GM19023 (cell line): Measurements from ENCODE around the gene GIGYF2.
"Not testable (repeated sequence)": the region's sequence is repeated elsewhere in the genome, so short reads cannot be mapped to it uniquely, and the experiment has no call there.

Experiments
- ATAC-seq: cut with Tn5 transposase; IDR thresholded peaks from one replicate; pipeline ENCODE4 v1.9.1; 2021; ENCODE audit warnings: mild to moderate bottlenecking, moderate library complexity; ENCODE audit not compliant: unreplicated experiment

GIGYF2 gene

GRCh38 chr2:232687382-232688160 lies 9.6 kb upstream of the GIGYF2 start:
- ATAC-seq, result no peak

GRCh38 chr2:232688201-232688600 lies 8.9 kb upstream of the GIGYF2 start:
- ATAC-seq, result no peak

DNA sequence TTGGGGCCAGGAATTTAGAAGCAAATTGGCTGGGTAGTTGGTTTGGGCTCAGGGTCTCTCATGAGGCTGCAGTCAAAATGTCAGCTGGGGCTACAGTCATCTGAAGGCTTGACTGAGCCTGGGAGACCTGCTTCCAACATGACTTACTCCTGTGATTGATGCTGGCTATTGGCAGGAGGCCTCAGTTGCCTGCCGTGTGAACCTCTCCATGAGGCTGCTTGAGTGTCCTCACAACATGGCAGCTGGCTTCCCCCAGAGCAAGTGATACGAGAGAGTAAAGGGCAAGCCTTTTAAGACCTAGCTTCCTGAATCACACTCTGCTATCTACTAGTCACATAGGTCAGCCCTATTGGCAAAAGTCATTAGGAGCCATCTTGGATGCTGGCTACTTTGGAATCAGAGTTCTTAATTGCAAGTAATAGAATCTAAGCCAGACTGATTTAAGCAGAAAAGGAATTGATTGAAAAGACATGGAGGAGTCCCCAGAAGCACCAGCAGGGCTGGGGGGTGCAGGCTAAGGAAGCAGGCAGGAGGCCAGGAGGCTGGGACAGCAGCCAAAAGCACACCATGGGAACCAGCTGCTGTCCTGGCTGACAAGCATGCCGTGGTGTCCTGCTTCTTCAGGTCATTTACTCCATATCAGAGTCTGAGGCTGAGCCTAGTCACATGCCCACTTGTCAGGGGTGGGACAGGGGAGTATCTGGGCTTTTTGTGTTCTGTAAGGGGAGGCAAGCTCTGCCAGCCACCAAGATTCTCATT lies 7.8 kb upstream of the GIGYF2 start:
- ATAC-seq, result no peak

- not testable (repeated sequence) for ATAC-seq
Observed at GRCh38 chr2:232691117-232691516, 6.0 kb upstream of the GIGYF2 start.

DNA sequence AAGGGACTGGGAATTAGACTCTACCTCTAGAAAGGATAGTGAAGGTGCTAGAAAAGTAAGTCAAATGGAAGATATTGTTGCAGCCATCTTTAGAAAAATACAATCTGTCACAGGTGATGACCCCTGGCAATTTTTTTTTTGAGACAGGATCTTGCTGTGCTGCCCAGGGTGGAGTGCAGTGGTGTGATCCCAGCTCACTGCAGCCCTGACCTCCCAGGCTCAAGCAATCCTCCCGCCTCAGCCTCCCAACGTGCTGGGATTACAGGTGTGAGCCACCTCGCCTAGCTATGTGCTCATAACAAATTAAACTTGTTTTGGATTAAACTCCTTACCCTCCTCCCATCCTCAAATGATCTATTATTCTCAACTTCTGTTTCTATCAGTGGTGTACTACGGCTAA lies 3.8 kb upstream of the GIGYF2 start:
- ATAC-seq, result no peak

- ATAC-seq, result no peak
Observed at GRCh38 chr2:232696609-232697058, 497 bp upstream of the GIGYF2 start.

- no peak for ATAC-seq
Observed at GRCh38 chr2:232697807-232698110, 628 bp downstream of the GIGYF2 start.

- no peak for ATAC-seq
Observed at GRCh38 chr2:232698556-232699091, 1.5 kb downstream of the GIGYF2 start.

- no peak for ATAC-seq
Observed at GRCh38 chr2:232699110-232699509, 2.0 kb downstream of the GIGYF2 start.

DNA sequence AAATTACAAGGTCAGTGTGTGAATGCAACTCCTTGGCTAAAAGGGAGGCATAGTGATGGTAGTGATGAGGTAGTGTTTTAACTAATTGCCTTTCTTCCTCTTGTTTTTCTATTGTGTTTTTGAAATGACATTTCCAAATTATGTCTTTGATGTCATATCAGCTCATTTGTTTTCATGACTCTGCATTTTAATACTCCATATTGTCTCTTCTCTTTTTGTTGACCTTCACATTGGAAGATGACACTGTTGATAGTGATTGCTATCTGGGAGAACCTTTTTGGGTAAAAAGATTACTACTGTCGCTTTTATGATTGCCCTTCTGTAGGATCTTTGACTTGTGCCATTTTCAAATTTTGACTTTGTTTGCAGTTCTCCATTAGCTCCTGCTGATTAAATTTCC lies 3.0 kb downstream of the GIGYF2 start:
- ATAC-seq, result no peak

- no peak for ATAC-seq
Observed at GRCh38 chr2:232707076-232707475, 9.9 kb downstream of the GIGYF2 start.

DNA sequence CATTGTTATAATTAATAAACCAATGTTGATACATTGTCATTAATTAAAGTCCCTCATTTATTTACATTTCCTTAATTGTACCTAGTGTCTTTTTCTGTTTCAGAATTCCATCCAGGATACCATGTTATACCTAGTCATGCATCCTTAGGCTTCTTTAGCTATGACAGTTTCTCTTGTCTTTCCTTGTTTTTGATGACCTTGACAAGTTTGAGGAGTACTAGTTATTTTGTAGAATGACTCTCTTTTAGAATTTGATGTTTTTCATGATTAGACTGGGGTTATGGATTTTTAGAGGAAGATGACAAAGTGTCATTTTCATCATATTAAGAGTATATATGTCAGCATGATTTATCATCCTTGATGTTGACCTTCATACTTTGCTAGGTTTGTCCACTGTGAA lies 16.4 kb downstream of the GIGYF2 start:
- ATAC-seq, result no peak

DNA sequence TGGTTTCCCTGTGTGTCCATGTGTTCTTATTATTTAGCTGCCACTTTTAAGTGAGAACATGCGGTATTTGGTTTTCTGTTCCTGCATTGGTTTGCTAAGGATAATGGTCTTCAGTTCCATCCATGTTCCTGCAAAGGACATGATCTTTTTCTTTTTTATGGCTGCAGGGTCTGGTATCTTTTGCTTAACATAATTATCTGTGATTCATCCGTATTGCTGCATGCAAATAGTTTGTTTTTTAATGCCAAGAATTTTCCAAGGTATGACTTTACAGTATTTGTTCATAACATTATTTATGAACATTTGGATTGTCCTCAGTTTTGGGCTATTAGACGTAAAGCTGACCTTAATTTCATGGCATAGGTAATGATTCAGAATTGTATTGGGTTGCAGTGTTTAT lies 17.8 kb downstream of the GIGYF2 start:
- no peak for ATAC-seq

GRCh38 chr2:232720056-232720455 lies 22.9 kb downstream of the GIGYF2 start:
- ATAC-seq, result not testable (repeated sequence)

DNA sequence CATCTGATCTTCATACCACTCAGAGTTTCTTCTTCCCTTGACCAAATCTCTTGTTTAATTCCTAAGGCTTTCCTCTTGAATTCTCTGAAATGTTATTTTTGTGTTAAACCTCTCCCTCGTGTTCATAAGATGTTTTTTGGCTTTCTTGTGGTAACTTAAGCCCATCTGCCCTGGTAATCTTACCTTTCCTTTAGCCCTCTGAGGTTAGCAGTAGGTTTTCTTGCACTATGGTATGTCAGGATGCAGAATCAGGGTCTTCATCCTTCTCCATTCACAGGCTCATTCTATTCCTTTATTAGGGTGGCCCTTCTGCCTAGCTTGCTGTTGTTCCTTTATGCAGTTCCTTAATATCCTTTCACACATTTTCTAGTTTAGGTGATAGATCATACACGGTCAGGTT lies 24.1 kb downstream of the GIGYF2 start:
- no peak for ATAC-seq

DNA sequence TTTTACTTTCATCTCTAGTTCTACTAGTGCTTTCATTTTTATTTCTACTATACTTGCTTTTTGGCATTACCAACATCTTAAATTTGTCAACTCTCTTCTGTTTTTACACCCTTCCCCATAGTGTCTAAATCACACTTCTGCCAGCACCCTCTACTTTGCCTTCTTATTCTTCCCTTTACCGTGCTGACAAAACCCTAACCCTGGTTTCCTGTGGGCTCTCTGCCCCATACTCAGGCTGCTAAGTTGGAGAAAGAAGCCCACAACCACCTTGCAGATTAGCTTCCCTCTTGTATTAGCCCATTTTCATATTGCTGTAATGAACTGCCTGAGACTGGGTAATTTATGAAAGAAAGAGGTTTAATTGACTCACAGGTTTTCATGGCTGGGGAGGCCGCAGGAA lies 24.8 kb downstream of the GIGYF2 start:
- no peak for ATAC-seq

DNA sequence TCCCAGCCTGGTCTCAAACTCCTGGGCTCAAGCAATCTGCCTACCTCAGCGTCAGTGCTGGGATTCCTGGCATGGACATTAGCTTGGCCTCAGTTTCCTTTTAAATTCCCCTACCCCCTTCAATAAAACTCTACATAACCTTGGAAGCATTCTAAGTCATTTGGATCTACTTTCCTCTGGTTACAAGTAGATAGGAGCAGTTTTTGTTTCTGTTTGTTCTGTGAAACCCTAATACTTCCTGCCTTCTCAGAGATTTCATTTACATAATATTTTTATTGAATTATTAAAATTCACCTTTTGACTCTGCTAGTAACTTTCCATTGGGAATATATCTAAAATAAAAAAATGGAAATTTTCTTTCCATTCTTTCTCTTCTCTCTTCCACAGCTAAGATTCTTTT lies 25.9 kb downstream of the GIGYF2 start:
- no peak for ATAC-seq

- ATAC-seq, result no peak
Observed at GRCh38 chr2:232728785-232729184, 31.7 kb downstream of the GIGYF2 start.

DNA sequence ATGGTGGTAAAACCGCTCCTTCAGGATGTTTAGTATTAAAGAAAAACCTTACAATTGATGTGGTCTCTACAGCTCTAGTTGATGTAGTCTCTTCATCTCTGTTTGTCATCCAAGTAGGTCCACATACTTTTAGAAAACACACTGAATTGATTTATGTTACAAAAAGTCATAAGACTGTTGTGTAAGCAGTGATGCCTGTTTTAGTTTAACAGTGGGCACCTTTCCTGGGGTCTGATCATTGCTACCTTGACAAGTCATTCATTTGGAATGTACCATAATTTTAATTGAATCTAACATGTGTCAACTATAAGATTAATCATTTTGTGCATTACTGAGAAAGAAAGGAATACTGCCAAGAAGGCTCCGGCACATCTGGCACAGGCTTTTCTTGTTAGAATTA lies 34.3 kb downstream of the GIGYF2 start:
- ATAC-seq, result no peak

GRCh38 chr2:232741294-232741693 lies 44.2 kb downstream of the GIGYF2 start:
- ATAC-seq, result no peak

DNA sequence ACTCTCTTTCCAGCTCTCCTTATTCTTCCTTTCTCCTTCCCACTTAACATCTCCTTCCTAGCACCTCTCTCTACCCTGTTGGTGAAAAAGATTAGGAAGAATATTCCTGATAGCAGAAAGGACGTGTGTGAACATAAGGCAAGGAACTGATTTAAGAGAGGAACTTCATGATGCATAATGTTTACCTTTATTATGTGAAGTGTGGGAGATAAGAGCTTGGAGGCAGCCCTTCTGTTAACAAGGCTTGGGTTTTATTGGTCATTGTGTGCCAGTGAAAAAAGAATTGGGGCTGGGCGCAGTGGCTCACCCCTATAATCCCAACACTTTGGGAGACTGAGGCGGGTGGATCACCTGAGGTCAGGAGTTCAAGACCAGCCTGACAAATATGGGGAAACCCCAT lies 44.8 kb downstream of the GIGYF2 start:
- ATAC-seq, result no peak

DNA sequence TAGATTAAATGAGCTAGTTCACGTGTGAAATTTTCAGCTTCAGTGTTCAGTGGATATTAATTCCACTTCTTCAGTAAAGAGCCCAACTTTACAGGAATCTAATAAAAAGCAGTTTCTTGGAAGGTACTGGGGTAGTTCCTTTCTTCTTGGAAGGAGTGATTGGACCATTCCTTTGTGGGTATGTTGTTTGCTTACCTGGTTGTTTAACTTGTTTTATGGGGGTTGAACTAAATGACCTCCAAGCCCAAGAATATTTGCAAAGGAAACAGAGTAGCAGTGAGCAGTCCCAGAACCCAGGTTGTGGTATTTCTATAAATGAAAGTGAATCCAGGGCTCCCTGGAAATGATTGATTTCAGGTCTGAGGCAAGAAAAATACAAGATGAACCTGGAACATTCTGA lies 47.8 kb downstream of the GIGYF2 start:
- no peak for ATAC-seq
